Ovary (tissue), 9 donors: ENCODE measurements around the gene DNAJC3. TPM values are rescaled to one million over a fixed set of nuclear protein-coding genes. Genes with fewer than 3 reads are reported as not detected.
"Not testable (repeated sequence)": the region's sequence is repeated elsewhere in the genome, so short reads cannot be mapped to it uniquely, and the experiment has no call there.

Source experiments
- DNase-seq, 5 donors: peaks; one replicate each; pipeline ENCODE4 v3.0.0-alpha.2; 2019 to 2020
- H3K27ac ChIP-seq, 2 donors: fragments of 200-600 bp; one replicate each; pipeline versions ENCODE4 v1.5.1 to v1.8.0; 2019 to 2022
- H3K27me3 ChIP-seq: fragments of 200-600 bp; one replicate; pipeline ENCODE4 v1.8.0; 2022
- H3K36me3 ChIP-seq: fragments of 200-600 bp; sonication (generic); one replicate; pipeline ENCODE4 v1.5.1; 2019
- H3K4me1 ChIP-seq: one replicate; pipeline ENCODE4 v1.8.1; 2013; ENCODE audit warnings: mild to moderate bottlenecking, moderate library complexity; ENCODE audit not compliant: insufficient read depth
- H3K4me3 ChIP-seq: fragments of 200-600 bp; sonication (generic); one replicate; pipeline ENCODE4 v1.5.1; 2017
- H3K9me3 ChIP-seq, 2 donors: fragments of 200-600 bp in 1 of 2; sonication (generic) in 1 of 2; one replicate each; pipeline versions ENCODE4 v1.5.1 to v1.8.1; 2013 to 2019; ENCODE audit warnings: mild to moderate bottlenecking in 1 of 2, moderate library complexity in 1 of 2
- EP300 ChIP-seq: sonication (generic); formaldehyde crosslinking; IDR thresholded peaks from one replicate; pipeline ENCODE4 v1.6.1; 2017; ENCODE audit warnings: antibody characterized with exemption
- POLR2A ChIP-seq: fragments of 450-650 bp; IDR thresholded peaks from one replicate; pipeline ENCODE4 v1.6.1; 2017; ENCODE audit warnings: antibody characterized with exemption, mild to moderate bottlenecking, moderate library complexity
- WGBS, 3 donors: extraction: QIAGEN DNeasy Blood & Tissue Kit in 1 of 3; methylation state at CpG; one replicate each; pipeline versions ENCODE4 v1.1.5 to v1.1.7; 2013 to 2017; 5-methylcytosine and 5-hydroxymethylcytosine counted together
- intact Hi-C, 4 donors: fragments of 100-400 bp; cut with DNase I; formaldehyde crosslinking; loops; one replicate each; pipeline versions ENCODE4 v1.11.0 to v1.15.1; 2022 to 2023
- polyA plus RNA-seq, 2 donors: library from polyadenylated mRNA; stranded (reverse); fragments of 200-250 nt in 1 of 2; fragments of 350-450 nt in 1 of 2; fragmentation: Illumina TruSeq in 1 of 2; extraction: RNeasy Lipid Tissue Mini Kit (QIAGEN cat#74804) in 1 of 2; gene quantifications; one replicate each; pipeline ENCODE4 v1.2.3, GENCODE V29; 2013 to 2014
- total RNA-seq, 7 donors: library from RNA; depleted of rRNA in 2 of 7; stranded (reverse); fragments of >200 nt in 2 of 7; fragmentation: NEBNext Ultra II Directional in 3 of 7; extraction: Animal tissue kit (Norgen Biotek cat#: 25700) in 3 of 7; gene quantifications; one replicate each; pipeline versions ENCODE4 v1.1.0 to v1.2.4, GENCODE V29; 2016 to 2023
- TF ChIP-seq, protein P1 (sequence below), 3 donors: fragments of 450-650 bp in 2 of 3; fragments of 200-600 bp in 1 of 3; IDR thresholded peaks; one replicate each; pipeline versions ENCODE4 v1.5.1 to v1.8.0; 2016 to 2022; ENCODE audit warnings: antibody characterized with exemption in 3 of 3, mild to moderate bottlenecking in 1 of 3
- donor health status: DM: no; HTN: no; CAD: no; lungs with moderate emphysema.
- donor health status: DM: no; HTN: no; CAD: no.
- donor health status: Bipolar disorder and iron deficiency.
- donor health status: DM: yes; HTN: yes; CAD: no.
- donor health status: DM: no; HTN: no; CAD: no.
- donor health status: DM: yes; HTN: yes; CAD: no.

DNAJC3 gene
- total and polyA plus RNA-seq, 9 donors: 13.6 to 56.7 (median 33.4) TPM

GRCh38 chr13:95728957-95729356 is 52.0 kb downstream of the DNAJC3 start:
- WGBS, 3 donors: 45 to 97% (median 93%) methylated on average over 1 to 2 of the region's 2 CpGs
- Histone ChIP-seq H3K9me3 (peaks cover 0 to 6% of the 10 kb centered on the region in 2 donors), H3K4me3 (no peak overlapping the region), H3K27me3 (no peaks in the 10 kb centered on the region), H3K36me3 (no peaks in the 10 kb centered on the region), H3K4me1 (no peaks in the 10 kb centered on the region), H3K27ac (no peak overlapping the region)
- TF ChIP-seq EP300: no peak
- TF ChIP-seq, protein P1, sequence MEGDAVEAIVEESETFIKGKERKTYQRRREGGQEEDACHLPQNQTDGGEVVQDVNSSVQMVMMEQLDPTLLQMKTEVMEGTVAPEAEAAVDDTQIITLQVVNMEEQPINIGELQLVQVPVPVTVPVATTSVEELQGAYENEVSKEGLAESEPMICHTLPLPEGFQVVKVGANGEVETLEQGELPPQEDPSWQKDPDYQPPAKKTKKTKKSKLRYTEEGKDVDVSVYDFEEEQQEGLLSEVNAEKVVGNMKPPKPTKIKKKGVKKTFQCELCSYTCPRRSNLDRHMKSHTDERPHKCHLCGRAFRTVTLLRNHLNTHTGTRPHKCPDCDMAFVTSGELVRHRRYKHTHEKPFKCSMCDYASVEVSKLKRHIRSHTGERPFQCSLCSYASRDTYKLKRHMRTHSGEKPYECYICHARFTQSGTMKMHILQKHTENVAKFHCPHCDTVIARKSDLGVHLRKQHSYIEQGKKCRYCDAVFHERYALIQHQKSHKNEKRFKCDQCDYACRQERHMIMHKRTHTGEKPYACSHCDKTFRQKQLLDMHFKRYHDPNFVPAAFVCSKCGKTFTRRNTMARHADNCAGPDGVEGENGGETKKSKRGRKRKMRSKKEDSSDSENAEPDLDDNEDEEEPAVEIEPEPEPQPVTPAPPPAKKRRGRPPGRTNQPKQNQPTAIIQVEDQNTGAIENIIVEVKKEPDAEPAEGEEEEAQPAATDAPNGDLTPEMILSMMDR (IDR thresholded peaks at IDR 0.05): no peak
- no peak for TF ChIP-seq POLR2A
- intact Hi-C loops: no loop called here
- no peak for DNase-seq

- TF ChIP-seq EP300 (no peak), POLR2A (no peak)
- TF ChIP-seq, protein P1 (IDR thresholded peaks at IDR 0.05): no peak
- DNase-seq: no peak
- WGBS, 3 donors: 93 to 98% (median 94%) methylated on average over 2 of the region's 2 CpGs
- peaks cover 0 to 8% of the 10 kb centered on the region in 2 donors for H3K9me3 ChIP-seq
- H3K27ac ChIP-seq: no peak overlapping the region
- no peaks in the 10 kb centered on the region for H3K36me3 ChIP-seq
- intact Hi-C loops: loop anchor here in 1 of 4 donors (5.0 kb wide), 1 partner anchor 37 kb away; no protein-coding TSS in a partner anchor
- H3K4me3 ChIP-seq: no peak overlapping the region
- no peaks in the 10 kb centered on the region for H3K4me1 ChIP-seq
- H3K27me3 ChIP-seq: no peaks in the 10 kb centered on the region
Measured at GRCh38 chr13:95734124-95734523, 57.2 kb downstream of the DNAJC3 start.

DNA sequence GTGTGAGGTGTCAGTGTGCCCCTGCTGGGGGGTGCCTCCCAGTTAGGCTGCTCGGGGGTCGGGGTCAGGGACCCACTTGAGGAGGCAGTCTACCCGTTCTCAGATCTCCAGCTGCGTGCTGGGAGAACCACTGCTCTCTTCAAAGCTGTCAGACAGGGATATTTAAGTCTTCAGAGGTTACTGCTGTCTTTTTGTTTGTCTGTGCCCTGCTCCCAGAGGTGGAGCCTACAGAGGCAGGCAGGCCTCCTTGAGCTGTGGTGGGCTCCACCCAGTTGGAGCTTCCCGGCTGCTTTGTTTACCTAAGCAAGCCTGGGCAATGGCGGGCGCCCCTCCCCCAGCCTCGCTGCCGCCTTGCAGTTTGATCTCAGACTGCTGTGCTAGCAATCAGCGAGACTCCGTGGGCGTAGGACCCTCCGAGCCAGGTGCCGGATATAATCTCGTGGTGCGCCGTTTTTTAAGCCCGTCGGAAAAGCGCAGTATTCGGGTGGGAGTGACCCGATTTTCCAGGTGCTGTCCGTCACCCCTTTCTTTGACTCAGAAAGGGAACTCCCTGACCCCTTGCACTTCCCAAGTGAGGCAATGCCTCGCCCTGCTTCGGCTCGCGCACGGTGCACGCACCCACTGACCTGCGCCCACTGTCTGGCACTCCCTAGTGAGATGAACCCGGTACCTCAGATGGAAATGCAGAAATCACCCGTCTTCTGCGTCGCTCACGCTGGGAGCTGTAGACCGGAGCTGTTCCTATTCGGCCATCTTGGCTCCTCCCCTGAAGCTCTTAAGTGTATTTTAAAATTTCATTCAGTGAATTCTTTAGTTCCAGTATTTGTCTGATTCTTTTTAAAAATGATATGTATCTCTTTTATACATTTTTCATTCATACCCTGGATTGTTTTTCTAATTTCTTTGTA is 63.4 kb downstream of the DNAJC3 start:
- intact Hi-C loops, H3K9me3 ChIP-seq, H3K27ac ChIP-seq, H3K4me3 ChIP-seq, H3K4me1 ChIP-seq, H3K36me3 ChIP-seq, DNase-seq, H3K27me3 ChIP-seq: not testable (repeated sequence)
- WGBS, 3 donors: 78 to 91% (median 83%) methylated on average over 10 to 13 of the region's 37 CpGs

DNA sequence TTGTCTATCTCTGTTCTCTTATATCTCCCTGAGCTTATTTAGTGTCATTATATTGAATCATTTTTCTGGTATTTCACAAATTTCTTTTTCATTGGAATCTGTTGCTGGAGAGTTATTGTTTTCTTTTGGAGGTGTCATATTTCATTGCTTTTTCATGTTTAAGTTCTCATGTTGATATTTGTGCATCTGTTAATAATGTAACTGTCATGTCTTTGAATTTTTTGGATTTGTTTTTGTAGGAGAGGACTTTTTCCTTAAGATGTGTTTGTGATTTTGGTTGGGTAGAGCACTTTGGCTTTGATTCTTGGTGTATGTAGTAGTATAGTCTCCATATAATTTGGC is 64.0 kb downstream of the DNAJC3 start:
- intact Hi-C loops: no loop called here
- TF ChIP-seq POLR2A (no peak), EP300 (no peak)
- TF ChIP-seq, protein P1 (IDR thresholded peaks at IDR 0.05): no peak
- Histone ChIP-seq H3K27me3 (no peaks in the 10 kb centered on the region), H3K4me1 (peaks cover 2% of the 10 kb centered on the region), H3K36me3 (no peaks in the 10 kb centered on the region), H3K9me3 (no peaks in the 10 kb centered on the region), H3K4me3 (no peak overlapping the region), H3K27ac (no peak overlapping the region)
- DNase-seq: no peak
